H4 (cell line): ENCODE data around the gene MUC4. TPM values are rescaled to one million over a fixed set of nuclear protein-coding genes. Genes with fewer than 3 reads are reported as not detected.
"Not testable (repeated sequence)": the region's sequence is repeated elsewhere in the genome, so short reads cannot be mapped to it uniquely, and the experiment has no call there.

ENCODE experiments used
- DNase-seq: peaks from one replicate; pipeline ENCODE4 v3.0.0-alpha.2; 2015; ENCODE audit warnings: low spot score
- total RNA-seq: library from RNA; depleted of rRNA; stranded (reverse); fragments of >200 nt; shearing (Covaris generic); gene quantifications from 2 replicates; pipeline ENCODE4 v1.2.3, GENCODE V29; 2014

MUC4 gene
- total RNA-seq, 1 experiment from 2014 or later = not detected

DNA sequence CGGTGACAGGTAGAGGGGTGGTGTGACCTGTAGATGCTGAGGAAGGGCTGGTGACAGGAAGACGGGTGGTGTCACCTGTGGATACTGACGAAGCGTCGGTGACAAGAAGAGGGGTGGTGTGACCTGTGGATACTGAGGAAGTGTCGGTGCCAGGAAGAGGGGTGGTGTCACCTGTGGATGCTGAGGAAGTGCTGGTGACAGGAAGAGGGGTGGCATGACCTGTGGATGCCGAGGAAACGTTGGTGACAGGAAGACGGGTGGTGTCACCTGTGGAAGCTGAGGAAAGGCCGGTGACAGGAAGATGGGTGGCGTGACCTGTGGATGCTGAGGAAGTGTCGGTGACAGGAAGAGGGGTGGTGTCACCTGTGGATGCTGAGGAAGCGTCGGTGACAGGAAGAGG is 27.7 kb downstream of the MUC4 start:
- not testable (repeated sequence) for DNase-seq

DNA sequence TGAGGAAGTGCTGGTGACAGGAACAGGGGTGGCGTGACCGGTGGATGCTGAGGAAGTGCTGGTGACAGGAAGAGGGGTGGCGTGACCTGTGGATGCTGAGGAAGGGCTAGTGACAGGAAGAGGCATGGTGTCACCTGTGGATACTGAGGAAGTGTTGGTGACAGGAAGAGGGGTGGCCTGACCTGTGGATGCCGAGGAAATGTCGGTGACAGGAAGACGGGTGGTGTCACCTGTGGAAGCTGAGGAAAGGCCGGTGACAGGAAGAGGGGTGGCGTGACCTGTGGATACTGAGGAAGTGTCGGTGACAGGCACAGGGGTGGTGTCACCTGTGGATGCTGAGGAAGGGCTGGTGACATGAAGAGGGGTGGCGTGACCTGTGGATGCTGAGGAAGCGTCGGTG is 30.5 kb downstream of the MUC4 start:
- not testable (repeated sequence) for DNase-seq

DNA sequence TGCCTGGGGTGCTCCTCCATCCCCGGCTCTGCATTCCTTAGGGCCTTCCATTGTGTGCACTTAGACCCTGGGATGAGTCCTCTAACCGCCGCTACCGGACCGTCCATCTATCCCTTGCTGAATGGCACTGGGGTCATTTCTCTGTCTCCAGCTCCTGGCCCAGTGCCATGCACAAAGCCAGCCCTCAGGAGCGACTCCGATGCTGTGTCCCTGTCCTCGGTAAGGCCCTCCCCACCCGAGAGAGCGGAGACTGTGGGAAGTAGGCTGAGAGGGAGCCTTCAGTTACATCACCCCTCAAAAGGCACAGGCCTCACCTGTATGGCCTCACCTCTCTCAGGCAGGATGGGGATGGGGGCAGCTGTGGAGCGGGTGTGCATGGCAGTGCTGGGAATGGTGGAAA is 33.8 kb downstream of the MUC4 start:
- no peak for DNase-seq

DNA sequence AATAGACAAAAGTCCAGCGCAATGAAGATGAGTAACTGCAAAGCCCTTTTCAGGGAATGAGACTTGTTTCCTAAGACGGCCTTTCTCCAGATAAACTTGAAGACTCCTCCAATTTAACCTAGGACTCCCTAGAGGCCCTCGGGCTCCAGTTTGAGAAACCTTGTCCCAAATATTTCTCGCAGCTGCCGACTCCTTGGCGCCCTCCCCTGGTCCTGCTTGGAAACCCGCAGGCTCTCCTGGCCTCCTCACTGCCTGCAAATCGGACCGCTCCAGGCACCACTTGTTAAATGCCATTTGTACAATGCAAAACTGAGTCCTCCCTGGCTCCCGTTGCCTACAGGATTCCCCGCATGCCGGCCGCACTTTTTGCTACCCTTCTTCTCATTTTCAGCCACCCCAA is 36.8 kb downstream of the MUC4 start:
- DNase-seq = no peak

DNA sequence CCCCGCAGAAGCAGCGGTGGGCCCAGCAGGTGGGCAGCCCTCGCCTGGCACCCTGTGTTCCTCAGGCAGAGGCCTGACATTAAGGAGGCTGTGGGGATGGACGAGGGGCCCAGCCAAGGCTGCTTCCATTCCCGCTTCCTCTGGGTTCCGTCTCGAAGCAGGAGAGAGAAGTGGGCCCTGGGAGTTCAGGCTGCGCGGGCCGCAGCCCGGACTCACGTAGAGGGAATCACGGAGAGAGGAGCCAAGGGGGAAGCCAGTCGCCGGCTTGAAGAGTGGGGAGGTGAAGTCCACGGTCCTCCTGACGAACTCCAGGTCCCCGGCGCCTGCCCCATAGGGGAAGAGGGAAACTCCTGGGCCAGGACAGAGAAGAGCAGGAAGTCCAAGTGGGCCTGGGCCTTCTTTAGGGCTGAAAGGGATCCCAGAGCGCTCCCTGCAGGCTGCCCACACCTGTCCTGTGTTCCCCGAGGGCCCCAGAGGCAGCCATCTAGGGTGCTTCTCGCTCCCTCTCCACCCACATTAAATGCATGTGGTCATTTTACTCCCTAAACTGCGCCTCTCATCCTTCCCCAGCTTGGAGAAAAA is 37.7 kb downstream of the MUC4 start:
- no peak for DNase-seq

DNA sequence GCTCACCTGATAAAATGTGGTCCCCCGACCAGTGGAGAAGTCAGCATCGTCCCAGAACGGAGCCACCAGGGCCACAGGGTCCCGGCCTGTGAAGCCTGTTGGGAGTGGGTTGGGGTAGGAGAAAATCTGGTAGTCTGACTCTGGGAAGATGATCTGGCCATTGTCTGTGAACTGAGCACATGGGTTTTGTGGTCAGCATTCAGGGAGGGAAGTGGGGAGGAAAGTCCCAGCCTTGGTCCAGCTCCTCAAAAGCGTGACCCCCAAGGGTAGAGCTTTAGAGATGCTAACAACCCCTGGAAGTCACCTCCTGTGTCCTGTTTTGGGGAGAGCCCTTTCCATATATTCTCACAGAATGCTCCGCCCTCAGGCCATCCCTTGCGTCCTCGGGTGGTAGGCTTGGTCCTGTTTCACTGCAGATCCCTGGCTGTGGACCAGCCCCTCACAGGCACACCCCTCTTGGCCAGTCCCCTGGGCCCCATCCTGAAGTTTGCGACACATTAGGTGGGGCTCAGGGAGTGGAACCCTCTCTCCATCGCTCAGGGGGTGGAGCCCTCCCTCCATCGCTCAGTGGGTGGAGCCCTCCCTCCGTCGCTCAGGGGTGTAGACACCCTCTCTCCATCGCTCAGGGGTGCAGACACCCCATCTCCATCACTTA is 40.0 kb downstream of the MUC4 start:
- DNase-seq = no peak

DNA sequence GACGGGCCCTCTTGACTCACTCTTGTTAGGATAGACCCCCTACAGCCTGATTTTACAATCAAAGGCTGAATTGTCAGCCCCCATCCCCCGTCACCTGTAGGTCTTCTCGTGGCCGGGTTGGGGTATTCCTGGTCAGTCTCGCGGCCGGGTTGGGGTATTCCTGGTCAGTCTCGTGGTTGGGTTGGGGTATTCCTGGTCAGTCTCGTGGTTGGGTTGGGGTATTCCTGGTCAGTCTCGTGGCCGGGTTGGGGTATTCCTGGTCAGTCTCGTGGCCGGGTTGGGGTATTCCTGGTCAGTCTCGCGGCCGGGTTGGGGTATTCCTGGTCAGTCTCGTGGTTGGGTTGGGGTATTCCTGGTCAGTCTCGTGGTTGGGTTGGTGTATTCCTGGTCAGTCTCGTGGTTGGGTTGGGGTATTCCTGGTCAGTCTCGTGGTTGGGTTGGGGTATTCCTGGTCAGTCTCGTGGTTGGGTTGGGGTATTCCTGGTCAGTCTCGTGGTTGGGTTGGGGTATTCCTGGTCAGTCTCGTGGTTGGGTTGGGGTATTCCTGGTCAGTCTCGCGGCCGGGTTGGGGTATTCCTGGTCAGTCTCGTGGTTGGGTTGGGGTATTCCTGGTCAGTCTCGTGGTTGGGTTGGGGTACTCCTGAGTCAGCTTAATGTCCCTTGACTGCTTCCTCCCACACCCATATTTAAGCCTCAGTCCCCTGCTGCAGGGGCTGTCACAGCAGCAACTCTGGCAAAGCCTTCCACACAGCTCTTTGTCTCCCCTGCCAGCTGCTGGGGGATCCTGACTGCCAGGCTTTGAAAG is 40.7 kb downstream of the MUC4 start:
- DNase-seq = not testable (repeated sequence)

DNA sequence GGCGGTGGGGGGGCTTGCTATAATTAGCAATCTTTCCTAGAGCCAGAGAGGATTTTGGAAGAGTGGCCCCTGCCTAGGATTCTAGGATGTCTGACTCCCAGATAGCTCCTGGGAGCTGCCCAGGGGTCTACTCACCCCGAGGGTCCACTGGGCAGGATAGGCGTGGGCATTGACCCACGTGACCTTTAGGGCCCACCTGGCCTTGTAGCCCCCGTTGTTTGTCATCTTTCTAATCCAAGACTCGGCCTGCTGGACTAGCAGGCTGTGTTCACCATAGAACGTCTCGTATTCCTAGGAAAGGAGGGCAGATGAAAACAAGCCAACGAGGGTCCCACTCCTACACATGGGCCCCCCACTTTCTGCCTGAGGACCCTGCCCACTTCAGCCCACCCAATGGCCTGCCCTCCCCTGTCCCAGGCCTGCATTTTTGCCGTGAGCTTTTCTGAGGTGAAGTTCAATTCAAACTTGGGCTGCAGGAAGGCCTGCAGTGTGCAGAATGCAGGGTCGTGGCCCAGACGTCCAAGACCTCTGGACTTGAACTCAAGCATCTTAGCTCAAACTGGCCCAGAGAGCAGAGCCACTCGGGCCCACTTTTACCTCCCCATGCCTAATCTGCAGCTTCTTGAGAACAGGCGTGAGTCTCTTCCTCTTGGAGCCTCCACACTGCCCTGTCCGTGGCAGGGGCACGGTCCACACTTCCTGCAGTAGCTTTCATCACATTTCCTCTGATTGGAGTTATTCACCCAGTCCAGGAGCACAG is 41.5 kb downstream of the MUC4 start:
- DNase-seq = no peak

DNA sequence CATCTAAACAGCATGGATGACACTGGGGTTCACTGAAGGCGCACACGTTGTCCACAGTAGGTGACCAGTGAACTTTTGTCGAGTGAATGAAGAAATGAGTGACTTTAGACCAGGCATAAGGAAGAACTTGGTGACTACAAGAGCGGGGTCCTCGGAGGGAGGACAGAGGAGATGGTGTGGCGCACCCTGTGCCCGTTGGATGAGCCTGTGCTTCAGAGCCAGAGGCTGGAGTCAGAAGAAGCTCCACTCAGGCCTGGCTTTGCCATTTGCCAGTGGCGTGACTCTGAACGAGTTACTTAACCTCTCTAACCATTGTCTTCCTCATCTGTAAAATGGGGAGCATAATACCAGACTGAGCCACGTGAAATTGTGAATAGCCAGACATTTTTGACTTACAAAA is 42.2 kb downstream of the MUC4 start:
- DNase-seq = no peak

DNA sequence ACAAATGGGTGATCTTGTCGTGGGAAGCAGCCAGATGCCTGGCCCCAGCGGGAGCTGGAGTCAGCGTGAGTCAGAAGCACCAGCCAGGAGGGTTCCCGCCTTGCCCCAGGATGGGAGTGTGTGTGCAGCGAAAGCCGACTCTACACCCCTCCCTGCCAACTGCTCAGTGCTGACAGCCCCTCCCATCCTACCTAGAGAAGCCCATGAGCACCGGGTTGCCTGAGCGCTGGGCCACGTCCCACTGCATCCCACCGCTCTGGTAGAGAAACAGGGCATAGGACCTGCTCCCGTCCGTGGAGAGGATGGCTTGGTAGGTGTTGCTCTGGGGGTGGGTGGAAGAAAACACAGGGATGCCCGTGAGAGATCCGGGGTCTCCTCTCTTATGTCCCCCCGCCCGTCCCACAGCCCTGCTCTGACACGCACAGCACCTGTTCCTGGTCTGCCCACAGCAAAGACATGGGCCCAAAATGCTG is 42.9 kb downstream of the MUC4 start:
- DNase-seq = no peak

DNA sequence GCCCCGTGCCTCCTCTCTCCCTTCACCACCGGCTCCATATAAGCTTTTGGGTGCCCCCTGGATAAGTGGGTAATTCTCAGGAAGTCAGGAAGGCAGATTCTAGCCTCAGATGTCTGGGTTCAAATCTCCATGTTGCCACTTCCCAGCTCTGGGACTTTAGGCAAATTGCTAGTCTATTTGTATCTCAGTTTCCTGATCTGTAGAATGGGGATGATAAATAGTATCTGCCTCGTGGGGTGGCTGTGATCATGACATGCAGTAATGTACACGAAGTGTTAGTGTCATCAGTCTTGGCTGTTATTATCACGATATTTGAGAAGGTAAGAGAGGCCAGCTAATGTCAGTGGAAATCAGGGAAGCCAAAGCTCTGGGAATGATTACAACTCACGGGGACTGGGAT is 43.3 kb downstream of the MUC4 start:
- no peak for DNase-seq

DNA sequence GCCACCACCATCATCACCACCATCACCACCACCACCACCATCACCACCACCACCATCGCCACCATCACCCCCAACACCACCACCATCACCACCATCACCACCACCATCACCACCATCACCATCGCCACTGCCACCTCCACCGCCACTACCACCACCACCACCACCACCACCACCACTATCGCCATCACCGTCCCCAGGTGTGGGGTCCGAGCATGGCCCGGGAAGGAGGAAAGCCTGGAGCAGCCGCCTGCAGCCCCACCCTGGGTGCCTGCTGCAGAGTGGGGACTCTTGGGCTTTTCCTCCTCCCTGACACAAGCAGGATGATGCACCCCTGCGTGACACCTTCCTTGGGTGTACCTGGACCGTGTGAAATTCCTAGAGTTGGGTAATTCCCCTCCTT is 43.9 kb downstream of the MUC4 start:
- no peak for DNase-seq

DNA sequence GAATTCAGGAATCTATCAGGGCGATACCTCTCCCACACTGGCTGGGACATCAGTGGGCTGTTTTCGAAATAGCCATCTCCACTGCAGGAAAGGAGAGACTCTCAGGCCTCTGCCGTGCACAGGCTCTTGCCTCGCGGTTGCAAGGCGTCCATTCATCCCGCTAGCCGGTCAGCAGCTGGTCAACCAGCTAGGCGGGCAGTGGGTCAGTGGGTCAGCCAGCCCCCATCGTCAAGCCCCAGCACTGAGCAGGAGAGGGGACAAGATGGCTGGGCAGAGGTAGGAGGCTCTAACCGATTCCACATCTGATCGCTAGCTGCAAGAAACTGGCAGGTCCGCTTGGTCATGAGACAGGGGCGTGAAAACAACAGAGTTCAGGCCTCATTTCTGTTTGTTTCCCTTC is 45.1 kb downstream of the MUC4 start:
- DNase-seq = no peak

DNA sequence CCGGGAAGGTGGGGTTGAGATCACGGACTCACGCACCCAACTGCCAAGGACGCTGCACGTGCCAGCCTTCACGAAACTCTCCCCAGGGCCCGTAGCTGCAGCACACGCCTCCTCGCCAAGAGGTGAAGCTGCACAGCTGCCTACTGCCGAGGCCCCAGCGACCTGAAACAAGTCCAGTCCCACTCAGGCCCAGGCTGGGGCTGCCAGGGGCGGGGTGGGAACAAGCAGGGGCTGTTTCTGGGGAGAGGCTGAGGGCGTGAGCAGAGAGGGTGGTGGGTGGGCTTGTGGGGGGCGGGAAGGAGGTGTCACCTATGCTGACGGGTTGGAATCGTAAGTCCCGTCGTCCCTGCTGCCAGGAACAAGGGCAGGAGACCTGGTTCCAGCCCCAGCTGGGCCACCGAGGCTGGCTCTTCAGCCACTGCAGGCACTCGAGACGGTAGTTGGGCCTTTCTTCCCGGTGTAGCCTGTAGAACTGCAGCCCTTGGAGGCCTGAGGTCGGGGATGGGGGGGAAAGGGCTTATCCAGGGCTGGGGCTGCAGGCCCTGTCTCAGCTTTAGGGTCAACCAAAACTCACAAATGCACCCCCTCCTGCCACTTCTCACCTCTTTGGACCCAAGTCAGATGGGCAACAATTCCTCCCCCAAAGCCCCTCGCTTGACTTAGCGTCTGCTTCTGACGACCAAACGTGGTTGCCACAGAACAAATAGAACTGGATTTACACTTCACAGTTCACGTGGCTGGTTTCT is 46.6 kb downstream of the MUC4 start:
- no peak for DNase-seq

DNA sequence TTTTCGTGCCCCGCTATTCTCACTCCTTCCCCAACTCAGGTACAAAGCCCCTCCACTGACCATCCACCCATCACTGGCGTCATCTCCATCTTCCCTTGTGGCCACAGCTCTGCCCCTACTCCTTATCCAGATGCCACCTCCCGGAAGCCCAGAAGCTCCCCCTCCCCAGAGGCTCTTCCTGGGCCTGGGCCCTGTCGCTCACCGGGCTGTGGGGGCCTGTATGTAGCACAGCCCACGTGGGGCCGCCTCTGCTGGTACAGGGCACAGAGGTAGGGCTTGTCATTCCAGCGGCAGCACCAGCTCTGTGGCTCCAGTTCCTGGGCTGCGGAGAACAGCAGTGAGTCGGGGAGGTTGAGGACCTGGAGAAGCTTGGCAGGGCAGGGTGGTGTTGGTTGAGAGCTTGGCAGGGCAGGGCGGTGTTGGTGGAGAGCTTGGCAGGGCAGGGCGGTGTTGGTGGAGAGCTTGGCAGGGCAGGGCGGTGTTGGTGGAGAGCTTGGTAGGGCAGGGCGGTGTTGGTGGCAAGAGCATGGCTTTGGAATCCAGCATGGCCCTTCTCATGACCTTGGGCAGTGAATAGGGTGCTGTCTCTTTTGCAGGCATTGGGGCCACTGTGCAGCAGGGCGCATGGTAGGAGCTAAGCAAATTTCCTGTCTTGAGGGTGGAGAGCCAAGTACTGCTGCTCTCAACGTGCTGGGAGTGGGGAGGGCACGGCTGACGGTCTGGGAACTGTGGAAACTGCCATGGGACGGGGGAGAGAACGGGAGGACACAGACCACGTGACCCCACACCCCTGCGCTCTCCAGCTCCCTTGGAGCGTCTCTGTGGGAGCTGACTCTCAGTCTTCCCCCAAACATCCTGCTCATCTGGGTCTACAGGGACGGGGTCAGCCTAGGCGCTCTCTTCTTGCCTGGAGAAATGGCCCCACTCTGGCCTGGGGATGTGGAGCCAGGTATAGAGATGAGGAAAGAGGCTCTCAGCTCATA is 47.6 kb downstream of the MUC4 start:
- no peak for DNase-seq

DNA sequence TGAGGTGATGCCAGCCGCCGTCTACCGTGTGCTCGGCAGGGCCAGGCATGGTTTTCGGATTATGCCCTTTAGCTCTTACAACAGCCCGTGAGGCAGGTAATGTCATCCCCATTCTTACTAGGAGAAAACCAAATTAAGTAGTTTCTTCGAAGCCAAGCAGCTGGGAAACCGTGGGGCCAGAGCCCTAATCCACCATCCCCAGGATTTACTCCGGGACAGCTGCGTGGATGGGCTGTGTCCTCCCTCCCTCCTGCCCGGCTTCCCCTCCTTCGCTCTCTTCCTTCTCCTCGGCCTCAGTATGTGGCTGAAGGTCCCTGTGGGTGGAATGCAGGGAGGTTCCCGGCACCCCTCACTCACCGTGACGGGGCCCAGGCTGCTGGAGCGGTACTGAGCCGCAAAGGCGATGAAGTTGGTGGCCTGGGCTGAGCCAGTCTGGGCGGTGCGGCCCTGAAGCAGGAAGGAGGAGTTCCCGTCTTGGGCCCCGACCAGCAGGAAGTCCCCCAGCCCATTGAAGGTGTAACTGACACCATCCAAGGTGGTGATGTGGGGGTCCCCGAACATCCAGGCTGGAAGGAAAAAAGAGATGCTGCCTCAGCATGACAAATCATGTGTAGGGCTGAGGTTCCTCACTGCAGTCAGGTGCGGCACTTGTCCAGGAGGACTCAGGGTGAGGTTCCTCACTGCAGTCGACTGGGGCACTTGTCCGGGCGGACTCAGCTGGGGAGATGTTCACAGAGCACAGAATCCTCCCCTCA is 48.5 kb downstream of the MUC4 start:
- DNase-seq = no peak

DNA sequence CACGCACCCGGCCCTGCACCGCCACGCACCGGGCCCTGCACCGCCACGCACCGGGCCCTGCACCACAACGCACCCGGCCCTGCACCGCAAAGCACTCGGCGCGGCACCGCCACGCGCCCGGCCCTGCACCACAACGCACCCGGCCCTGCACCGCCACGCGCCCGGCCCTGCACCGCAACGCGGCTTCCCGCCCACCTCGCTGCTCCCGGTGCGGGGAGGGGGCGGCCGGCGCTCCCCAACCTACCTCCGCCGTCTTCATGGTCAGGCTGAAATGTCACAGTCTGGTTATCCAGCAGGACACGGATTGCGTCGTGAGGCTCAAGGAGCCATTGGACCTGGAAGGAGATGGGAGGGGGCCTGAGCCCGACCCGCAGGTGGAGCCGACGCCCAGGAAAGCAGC is 49.1 kb downstream of the MUC4 start:
- no peak for DNase-seq

DNA sequence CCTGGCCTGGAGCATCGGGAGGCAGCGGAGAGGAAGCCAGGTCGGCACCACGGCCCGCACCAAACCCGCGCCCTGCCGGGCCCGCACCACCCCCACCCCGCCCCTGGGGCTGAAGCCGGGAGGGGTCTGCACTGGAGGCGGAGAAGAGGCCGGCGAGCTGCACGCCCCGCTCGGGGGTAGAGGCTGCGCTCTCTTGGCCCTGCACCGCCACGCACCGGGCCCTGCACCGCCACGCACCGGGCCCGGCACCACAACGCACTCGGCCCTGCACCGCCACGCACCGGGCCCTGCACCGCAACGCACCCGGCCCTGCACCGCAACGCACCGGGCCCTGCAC is 49.5 kb downstream of the MUC4 start:
- no peak for DNase-seq

DNA sequence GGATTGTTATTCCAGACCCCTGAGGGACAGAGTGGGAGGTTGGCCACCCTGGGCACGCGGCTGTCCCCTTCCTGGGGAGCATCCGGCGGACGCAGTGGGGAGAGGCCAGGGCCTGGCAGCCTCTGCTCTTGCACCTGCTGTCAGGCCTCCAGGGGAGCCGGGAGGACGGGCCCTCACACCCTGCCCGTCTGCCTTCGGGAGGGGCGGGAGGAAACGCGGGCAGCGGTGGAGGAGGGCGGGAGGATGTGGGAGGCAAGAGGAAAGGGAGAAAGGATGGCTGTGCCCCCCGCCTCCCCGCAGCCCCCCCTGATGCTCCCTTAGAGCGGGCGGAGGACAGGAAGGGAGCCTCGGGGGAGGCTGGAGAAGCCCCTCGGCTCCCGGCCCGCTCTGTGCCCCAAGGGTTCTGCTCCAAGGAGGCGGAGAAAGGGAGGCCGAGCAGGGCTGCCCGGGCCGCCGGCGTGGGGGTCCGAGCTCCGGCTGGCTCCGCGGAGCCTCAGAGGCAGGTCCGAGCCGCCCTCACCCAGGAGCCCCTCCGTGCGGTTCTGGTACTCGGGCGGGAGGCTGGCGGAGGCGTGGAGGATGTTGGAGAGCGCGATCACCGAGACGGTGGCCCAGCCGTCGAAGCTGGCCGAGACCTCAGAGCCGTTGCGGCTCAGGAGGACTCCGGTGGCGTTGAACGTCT is 50.0 kb downstream of the MUC4 start:
- no peak for DNase-seq
